Placental pericyte (primary cell): ENCODE measurements around the gene NEK5. TPM values are rescaled to one million over a fixed set of nuclear protein-coding genes. Genes with fewer than 3 reads are reported as not detected.

Source experiments
- total RNA-seq: library from RNA; depleted of rRNA; stranded (reverse); fragments of >200 nt; gene quantifications from 2 replicates; pipeline ENCODE4 v1.2.3, GENCODE V29; 2012

The NEK5 gene, protein sequence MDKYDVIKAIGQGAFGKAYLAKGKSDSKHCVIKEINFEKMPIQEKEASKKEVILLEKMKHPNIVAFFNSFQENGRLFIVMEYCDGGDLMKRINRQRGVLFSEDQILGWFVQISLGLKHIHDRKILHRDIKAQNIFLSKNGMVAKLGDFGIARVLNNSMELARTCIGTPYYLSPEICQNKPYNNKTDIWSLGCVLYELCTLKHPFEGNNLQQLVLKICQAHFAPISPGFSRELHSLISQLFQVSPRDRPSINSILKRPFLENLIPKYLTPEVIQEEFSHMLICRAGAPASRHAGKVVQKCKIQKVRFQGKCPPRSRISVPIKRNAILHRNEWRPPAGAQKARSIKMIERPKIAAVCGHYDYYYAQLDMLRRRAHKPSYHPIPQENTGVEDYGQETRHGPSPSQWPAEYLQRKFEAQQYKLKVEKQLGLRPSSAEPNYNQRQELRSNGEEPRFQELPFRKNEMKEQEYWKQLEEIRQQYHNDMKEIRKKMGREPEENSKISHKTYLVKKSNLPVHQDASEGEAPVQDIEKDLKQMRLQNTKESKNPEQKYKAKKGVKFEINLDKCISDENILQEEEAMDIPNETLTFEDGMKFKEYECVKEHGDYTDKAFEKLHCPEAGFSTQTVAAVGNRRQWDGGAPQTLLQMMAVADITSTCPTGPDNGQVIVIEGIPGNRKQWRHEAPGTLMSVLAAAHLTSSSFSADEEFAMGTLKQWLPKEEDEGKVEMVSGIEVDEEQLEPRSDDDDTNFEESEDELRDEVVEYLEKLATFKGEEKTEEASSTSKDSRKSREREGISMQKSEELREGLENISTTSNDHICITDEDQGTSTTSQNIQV
- total RNA-seq = under 0.01 TPM in 1 of 2 replicates, not detected in the other

DNA sequence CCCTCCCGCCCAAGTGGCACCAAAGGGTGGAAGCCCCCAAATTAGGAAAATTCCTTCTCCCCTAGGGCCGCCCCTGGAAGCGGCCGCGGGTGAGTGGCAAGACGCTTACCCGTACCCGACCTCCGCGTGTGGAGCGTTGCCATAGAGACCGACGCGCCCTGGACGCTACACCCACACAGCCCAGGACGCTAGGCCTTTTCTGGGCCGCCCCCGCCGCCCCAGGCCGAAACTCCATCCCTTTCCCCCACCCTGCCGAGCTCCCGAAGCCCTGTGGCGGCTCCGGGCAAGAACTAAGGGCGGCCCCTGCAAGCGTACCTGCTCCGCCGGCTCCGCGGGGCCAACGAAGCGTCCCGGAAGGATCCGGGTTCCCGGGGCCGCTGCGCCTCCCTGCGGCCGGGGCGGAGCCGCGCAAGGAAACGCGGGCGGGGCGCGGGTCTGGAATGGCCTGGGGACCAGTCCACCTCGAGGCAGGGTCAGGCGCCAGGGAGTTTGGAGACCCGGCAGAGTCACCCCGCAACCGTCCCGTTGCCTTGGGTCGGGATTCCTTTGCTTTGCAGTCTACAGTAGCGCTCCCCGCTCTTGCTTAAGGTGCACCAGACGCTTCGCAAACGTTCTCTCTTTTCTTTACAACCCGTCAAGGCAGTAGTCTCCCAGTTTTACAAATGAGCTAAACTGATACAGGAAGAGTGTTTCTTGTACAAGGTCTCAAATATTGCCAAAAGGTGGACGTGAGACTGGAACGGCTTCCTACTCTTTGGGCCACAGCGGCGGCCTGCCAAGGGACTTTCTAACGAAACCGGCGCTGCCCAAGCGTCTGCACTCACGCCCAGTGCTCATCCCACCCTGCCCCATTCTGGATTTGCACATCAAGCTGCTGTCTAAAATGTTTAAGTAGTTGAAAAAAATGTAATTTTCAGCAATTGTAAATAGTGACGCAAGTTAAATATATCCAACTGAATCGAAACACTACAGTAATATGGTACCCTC is at the start of gene NEK5:
NEK5 (minus strand) TSS at position 360 of the 987 bp plus-strand sequence. CDS start 1,591 bp downstream, outside the sequence.

DNA sequence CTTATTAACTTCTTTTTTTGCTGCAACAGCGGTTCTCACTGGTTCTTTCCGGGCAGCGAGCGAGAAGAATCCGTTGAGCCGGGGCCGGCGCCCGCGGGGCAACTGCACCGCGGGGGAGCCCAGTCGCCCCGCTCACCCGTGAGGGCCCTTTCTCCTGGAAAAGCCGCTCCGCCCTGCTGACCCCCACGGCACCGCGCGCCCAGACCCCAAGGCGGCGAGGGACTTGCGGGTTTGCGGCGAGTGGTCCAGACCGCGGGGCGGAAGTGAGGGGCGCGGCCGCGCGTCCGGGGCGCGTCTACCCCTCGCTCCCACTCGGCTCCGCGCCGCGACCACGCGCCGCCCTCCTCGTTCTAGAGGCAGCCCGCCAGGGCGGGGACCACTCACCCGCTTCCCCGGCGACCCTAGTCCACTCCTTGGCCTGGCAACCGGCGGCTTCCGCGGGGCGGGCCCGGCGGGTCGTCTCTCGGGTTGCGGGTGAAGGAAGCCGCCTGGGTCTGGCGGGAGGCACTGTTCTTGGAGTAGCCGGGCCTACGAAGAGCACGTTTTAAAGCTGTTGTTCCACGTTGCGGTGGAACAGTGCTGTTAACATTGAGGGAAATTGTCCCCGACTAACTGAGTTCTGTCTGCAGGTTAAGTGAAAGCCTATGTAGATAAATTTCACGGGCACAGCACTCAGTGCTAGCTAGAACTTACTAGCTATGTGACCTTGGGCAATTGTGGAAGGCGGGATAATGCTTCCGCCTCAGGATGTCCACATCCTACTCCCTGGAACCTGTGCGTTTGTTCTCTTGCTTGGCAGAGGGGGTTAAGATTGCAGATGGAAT is 30.5 kb upstream of the NEK5 start, which contains the start of gene NEK3:
NEK3 (minus strand) TSS at position 439 of the 824 bp plus-strand sequence. CDS start 3,406 bp downstream, outside the sequence.

DNA sequence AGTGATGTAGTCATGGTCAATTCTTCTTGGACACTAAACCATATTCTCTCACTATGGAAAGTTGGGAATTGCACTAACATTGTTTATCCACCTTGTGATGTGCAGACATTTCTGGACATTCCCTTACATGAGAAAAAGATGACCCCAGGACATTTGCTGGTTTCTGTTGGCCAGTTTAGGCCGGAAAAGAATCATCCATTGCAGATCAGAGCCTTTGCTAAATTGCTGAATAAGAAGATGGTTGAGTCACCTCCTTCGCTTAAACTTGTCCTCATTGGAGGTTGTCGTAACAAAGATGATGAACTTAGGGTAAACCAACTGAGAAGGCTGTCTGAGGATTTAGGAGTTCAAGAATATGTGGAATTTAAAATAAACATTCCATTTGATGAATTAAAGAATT is 104.4 kb downstream of the NEK5 start, which contains the start of gene UTP14C:
UTP14C (plus strand) TSS at position 211 of the 400 bp plus-strand sequence. CDS start 4,114 bp downstream, outside the sequence.

DNA sequence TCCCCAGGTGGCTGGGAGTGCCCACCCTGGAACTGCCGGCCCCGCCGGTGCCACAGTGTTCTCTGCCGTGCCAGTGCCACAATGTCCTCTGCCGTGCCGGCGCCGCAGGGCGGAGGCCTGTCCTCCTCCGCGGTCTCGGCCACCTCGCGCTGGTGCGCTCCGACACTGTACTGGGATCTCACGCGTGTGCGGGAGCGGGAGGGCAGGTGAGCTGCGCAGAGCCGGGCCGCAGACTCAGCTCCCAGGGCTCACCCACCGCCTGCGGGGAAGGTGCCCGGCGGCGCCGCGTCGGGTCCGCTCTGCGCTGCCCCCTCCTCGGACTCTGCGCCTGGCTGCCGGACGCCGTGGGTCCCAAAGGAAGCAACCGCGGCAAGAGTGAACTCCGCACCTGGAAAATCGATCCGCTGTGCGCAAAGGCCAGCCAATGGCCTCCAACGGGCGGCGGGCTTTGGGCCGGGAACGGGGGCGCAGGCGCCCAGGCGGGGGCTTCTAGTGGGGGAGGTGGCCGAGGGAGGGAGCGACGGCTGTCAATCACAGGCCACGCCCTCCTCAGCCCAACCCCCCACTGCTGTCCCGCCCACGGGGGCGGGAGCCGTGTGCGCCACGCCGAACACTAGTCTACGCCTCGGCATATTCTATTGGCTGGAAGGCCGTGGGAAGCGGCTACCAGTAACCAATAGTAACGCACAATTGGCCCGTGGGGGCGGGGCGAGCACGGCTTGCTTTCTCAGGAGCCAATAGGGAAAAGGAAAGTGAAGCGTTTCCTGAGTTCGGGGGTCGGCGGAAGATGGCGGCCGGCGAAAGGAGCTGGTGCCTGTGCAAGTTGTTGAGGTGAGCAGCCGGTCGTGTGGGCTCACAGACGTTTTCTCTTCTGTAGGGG is 117.0 kb downstream of the NEK5 start, which contains the start of gene ALG11:
ALG11 (plus strand) TSS at position 767 of the 880 bp plus-strand sequence; CDS start at position 788, 21 bp downstream.

DNA sequence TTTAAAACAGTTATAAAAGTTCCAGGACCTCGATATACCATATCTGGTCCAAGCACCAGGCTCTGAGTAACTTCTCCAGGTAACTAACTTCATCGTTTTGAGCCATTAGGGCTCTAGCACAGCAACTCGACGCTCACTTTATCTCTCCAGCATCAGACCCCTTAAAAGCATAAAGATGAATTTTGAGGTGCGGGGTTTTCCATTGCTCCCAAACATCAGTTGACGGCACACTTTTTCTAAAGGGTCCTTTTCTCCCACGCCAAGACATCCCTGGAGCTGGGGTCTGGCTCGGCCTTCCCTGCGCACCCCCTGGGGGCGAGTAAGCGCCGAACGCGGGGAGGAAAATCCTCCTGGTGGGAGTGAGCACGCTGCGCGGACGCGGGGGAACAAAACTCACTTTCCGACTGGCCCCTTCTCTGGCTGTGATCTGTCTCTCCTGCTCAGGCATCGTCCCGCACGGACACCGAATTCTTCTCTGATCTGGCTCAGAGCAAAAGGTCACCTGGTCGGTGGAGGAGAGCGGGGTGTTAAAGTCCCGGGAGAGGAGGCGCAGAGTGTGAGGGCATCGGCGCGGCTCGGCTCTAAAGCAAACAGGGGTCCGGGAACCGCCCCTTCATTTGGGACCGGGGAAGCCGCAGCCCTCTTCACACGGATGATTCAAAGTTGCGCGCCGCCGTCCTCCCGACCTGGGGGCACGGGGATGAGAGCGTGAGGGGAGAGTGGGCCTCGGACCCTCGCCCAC is 117.8 kb downstream of the NEK5 start, which contains the start of gene ATP7B:
ATP7B (minus strand) TSS at position 561 of the 742 bp plus-strand sequence; CDS start at position 448, 113 bp downstream.

Other genes with a start within 250 kb of the NEK5 start
- gene ATP7B, start 117.6 kb downstream of the NEK5 start, total RNA-seq = 1.4 and 2.8 TPM in 2 replicates
- gene ALG11, start 116.7 kb downstream of the NEK5 start, total RNA-seq = 28.5 and 34.4 TPM in 2 replicates
- 14.3 and 20.8 TPM in 2 replicates for gene UTP14C, start 104.4 kb downstream of the NEK5 start, total RNA-seq
- gene NEK3, start 30.5 kb upstream of the NEK5 start, total RNA-seq = 9.4 and 14.0 TPM in 2 replicates